IMR-90 (cell line): ENCODE data around the gene ULBP1.
"Not testable (repeated sequence)": the region's sequence is repeated elsewhere in the genome, so short reads cannot be mapped to it uniquely, and the experiment has no call there.

Experiments
- BHLHE40 ChIP-seq: fragments of 150-350 bp; IDR thresholded peaks from 2 replicates; pipeline ENCODE4 v1.6.1; 2016; ENCODE audit warnings: mild to moderate bottlenecking, low read depth, low read length
- CEBPB ChIP-seq: IDR thresholded peaks from 2 replicates; pipeline ENCODE4 v1.6.1; 2012; ENCODE audit warnings: low read depth, low read length, improper control_type of control experiment
- CHD1 ChIP-seq: IDR thresholded peaks from 2 replicates; pipeline ENCODE4 v1.6.1; 2012; ENCODE audit warnings: low read depth, low read length, improper control_type of control experiment
- CTCF ChIP-seq: conservative IDR thresholded peaks from 2 replicates; pipeline ENCODE4 v1.5.1; 2012; ENCODE audit warnings: mild to moderate bottlenecking, low read depth, low read length, improper control_type of control experiment
- ELK1 ChIP-seq: fragments of 150-350 bp; IDR thresholded peaks from 2 replicates; pipeline ENCODE4 v1.6.1; 2016; ENCODE audit warnings: low read depth, mild to moderate bottlenecking, low read length, moderate library complexity, borderline replicate concordance
- MAFK ChIP-seq: IDR thresholded peaks from 2 replicates; pipeline ENCODE4 v1.6.1; 2012; ENCODE audit warnings: low read depth, low read length, improper control_type of control experiment
- MAZ ChIP-seq: IDR thresholded peaks from 2 replicates; pipeline ENCODE4 v1.6.1; 2012; ENCODE audit warnings: low read depth, mild to moderate bottlenecking, low read length, improper control_type of control experiment, moderate library complexity, borderline replicate concordance
- MXI1 ChIP-seq: IDR thresholded peaks from 2 replicates; pipeline ENCODE4 v1.6.1; 2012; ENCODE audit warnings: low read depth, mild to moderate bottlenecking, low read length, moderate library complexity, borderline replicate concordance
- NFE2L2 ChIP-seq: fragments of 150-350 bp; IDR thresholded peaks from 2 replicates; pipeline ENCODE4 v1.6.1; 2016; ENCODE audit warnings: low read depth, mild to moderate bottlenecking, low read length
- POLR2A ChIP-seq: IDR thresholded peaks from 2 replicates; pipeline ENCODE4 v1.6.1; 2012; ENCODE audit warnings: mild to moderate bottlenecking, low read depth, low read length
- RAD21 ChIP-seq: IDR thresholded peaks from 2 replicates; pipeline ENCODE4 v1.6.1; 2012; ENCODE audit warnings: low read length, improper control_type of control experiment
- SMC3 ChIP-seq: fragments of 150-350 bp; IDR thresholded peaks from 2 replicates; pipeline ENCODE4 v1.6.1; 2016; ENCODE audit warnings: low read depth, mild to moderate bottlenecking, antibody characterized with exemption, low read length, moderate library complexity
- USF2 ChIP-seq: fragments of 150-350 bp; IDR thresholded peaks from 2 replicates; pipeline ENCODE4 v1.6.1; 2017; ENCODE audit warnings: mild to moderate bottlenecking, antibody characterized with exemption, low read length, low read depth

GRCh38 chr6:149954984-149955653, 8.6 kb upstream of the ULBP1 start:
- not testable (repeated sequence) for TF ChIP-seq CTCF, RAD21, MAZ, ELK1, BHLHE40, SMC3, NFE2L2, POLR2A, CEBPB, USF2, MXI1, CHD1, MAFK
